Duodenal mucosa (tissue), 2 donors: ENCODE data around the gene MORN4.

Source experiments
- H3K27ac ChIP-seq: one replicate; pipeline ENCODE4 v1.7.0; 2013; ENCODE audit warnings: low read depth, low read length
- H3K27me3 ChIP-seq, 2 donors: one replicate each; pipeline ENCODE4 v1.7.0; 2013; ENCODE audit warnings: low read length in 2 of 2, control low read depth in 1 of 2; ENCODE audit not compliant: insufficient read depth in 2 of 2, control insufficient read depth in 1 of 2
- H3K36me3 ChIP-seq, 2 donors: one replicate each; pipeline ENCODE4 v1.7.0; 2013; ENCODE audit warnings: low read length in 2 of 2, control low read depth in 1 of 2; ENCODE audit not compliant: insufficient read depth in 2 of 2, control insufficient read depth in 1 of 2
- H3K4me1 ChIP-seq, 2 donors: one replicate each; pipeline ENCODE4 v1.7.0; 2013; ENCODE audit warnings: low read length in 2 of 2, control low read depth in 1 of 2; ENCODE audit not compliant: insufficient read depth in 2 of 2, control insufficient read depth in 1 of 2
- H3K4me3 ChIP-seq, 2 donors: one replicate each; pipeline ENCODE4 v1.7.0; 2013; ENCODE audit warnings: low read length in 2 of 2, low read depth in 1 of 2
- H3K9ac ChIP-seq, 2 donors: one replicate each; pipeline ENCODE4 v1.7.0; 2013; ENCODE audit warnings: low read length in 2 of 2, low read depth in 1 of 2
- H3K9me3 ChIP-seq, 2 donors: one replicate each; pipeline ENCODE4 v1.7.0; 2013; ENCODE audit warnings: low read length in 2 of 2, control low read depth in 1 of 2; ENCODE audit not compliant: control insufficient read depth in 1 of 2

The MORN4 gene

DNA sequence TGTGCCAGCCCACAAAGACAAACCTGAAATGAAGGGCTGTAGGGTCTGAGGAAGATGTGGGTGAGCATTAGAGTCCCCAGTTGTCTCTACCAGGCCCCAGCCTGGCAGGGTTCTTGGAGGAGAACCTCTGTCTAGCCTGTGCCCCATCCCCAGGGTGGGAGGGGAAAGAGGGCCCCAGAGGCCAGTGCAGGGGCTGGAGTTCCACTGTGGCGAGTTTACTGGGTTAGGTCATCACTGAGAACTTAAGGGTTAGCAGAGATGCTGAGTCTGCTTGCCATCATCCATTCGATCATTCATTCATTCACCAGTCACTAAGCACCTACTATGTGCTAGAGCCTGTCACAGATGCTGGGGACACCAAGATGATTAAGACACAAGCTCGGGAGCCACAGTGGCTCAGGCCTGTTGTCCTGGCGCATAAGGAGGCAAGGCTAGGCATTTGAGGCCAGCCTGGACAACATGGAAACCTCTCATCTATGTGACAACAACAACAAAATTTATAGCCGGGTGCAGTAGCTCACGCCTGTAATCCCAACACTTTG is 58.1 kb downstream of the MORN4 start:
- Histone ChIP-seq H3K4me3 (no peak overlapping the region), H3K9me3 (no peaks in the 10 kb centered on the region), H3K4me1 (peaks cover 8 to 9% of the 10 kb centered on the region in 2 donors), H3K36me3 (no peaks in the 10 kb centered on the region), H3K27ac (no peak overlapping the region), H3K27me3 (peaks cover 0 to 5% of the 10 kb centered on the region in 2 donors), H3K9ac (no peak overlapping the region)

DNA sequence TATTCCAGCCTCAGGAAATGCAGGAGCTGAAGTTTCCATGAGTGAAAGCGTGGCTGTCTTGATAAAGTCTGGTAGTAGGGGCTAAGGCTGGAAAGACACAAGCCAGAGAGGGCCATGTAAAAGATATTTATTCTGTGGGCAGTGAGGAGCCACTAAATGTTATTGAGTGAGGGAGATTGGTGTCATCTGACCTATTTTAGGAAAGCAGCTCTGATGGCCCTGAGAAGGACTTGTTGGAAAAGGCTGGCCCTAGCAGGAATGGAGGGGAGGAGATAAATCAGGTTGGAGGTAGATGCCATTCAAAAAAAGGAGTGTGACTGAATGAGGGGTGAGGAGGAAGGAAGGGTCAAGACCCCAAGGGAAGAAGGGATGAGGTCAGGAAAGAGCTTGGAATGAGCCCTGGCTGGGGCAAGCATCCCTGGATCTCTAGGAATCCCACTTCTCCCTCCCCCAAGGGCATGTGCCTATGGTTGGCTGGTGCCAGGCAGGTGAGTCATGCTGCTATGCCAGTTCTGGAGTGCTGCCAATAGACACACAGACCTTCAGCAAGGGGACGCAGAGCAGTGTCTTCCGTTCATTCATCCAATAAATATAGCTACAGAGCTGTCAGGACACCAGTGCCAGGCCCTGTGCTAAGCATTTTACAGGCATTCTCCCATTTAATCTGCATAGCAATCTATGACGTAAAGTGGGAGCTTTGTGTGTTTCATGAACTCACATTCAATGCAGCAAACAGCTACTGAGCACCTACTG is 58.8 kb downstream of the MORN4 start:
- H3K9ac ChIP-seq, result no peak overlapping the region
- H3K27me3 ChIP-seq, result peaks cover 0 to 5% of the 10 kb centered on the region in 2 donors
- H3K9me3 ChIP-seq, result no peaks in the 10 kb centered on the region
- no peak overlapping the region for H3K27ac ChIP-seq
- peaks cover 8 to 9% of the 10 kb centered on the region in 2 donors for H3K4me1 ChIP-seq
- H3K36me3 ChIP-seq, result no peaks in the 10 kb centered on the region
- no peak overlapping the region for H3K4me3 ChIP-seq

DNA sequence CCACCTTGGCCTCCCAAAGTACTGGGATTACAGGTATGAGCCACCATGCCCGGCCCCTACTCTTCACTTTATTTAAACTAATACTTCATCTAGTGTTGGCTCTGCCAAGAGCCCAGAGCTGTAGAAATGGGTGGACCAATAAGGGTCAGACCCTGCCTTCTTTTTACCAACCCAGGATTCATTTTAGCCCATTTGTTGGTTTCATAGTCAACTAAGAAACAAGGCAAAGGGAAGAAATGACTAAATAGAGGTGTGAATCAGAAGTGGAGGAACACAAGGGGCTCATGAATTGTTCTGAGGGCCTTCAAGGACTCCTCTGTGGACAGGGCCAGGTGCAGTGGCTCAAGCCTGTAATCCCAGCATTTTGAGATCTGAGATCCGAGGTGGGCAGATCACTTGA is 59.6 kb downstream of the MORN4 start:
- H3K27ac ChIP-seq, result no peak overlapping the region
- H3K9ac ChIP-seq, result no peak overlapping the region
- H3K4me1 ChIP-seq, result peaks cover 8 to 9% of the 10 kb centered on the region in 2 donors
- H3K9me3 ChIP-seq, result no peaks in the 10 kb centered on the region
- peaks cover 0 to 4% of the 10 kb centered on the region in 2 donors for H3K27me3 ChIP-seq
- H3K36me3 ChIP-seq, result no peaks in the 10 kb centered on the region
- H3K4me3 ChIP-seq, result no peak overlapping the region

DNA sequence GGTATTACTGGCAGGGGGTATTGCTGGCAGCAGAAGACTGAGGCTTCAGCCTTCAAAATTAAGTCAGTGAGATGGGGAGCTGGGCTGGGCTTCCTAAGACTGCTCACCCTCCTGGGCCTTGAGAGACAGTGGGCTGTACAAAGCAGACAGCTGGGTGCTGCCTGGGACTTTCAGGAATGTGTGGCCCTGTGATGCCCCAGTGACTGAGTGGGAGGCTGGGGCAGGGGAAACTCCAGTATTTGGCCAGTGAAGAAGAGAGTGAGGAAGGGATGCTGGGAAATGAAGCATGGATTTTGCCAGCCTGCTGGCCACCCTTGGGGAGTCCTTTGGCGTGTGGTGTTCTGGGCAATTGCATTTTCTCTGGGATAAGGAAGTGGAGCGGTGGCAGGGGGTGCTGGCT is 60.3 kb downstream of the MORN4 start:
- Histone ChIP-seq H3K4me1 (peaks cover 8 to 9% of the 10 kb centered on the region in 2 donors), H3K27me3 (no peaks in the 10 kb centered on the region), H3K36me3 (no peaks in the 10 kb centered on the region), H3K9ac (no peak overlapping the region), H3K9me3 (no peaks in the 10 kb centered on the region), H3K4me3 (no peak overlapping the region), H3K27ac (no peak overlapping the region)

DNA sequence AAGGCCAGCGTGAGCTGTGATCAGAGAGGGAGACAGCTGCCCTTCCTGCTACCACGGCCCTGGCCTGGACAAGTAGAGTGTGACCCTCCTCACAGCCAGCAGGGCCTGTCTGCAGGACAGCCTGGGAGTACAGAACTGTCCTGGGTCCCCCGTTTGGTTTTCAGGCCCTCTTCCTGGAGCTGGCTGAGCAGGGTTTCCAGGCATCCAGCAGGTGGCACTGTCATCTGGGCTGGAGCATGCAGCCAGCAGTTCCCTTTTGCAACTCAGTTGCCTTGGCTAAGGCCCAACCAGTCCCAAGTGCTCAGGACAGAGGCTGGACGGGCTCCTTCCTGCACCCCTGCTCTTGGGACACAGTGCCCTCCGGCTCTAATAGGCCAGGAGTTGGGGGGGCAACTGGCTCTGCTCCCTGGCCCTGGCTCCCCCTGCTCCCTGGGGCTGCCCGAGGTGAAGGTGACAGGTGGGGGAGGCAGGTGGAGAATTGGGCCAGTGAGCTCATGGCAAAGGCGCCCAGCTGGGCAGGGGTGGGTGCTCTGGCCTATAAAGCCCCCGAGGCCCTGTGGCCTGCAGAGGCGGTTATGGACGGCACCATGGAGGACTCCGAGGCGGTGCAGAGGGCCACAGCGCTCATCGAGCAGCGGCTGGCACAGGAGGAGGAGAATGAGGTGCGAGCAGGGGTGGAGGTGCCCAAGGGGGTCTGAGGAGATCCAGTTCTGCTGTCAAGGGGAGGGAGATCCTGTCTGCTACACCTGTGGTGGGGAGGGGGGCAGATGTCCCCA is 60.9 kb downstream of the MORN4 start, which contains the start of gene ANKRD2:
Gene ANKRD2, plus strand, starts transcription at position 566 of the 776 bp plus-strand sequence. Its CDS starts 10 bp downstream, at position 576.
- Histone ChIP-seq H3K9ac (peak within 1 kb of the TSS in 1 of 2 donors; percentile 19), H3K36me3 (no peaks in the 10 kb centered on the region), H3K4me3 (no peak within 1 kb of the TSS), H3K9me3 (no peaks in the 10 kb centered on the region), H3K4me1 (peaks cover 8 to 9% of the 10 kb centered on the region in 2 donors), H3K27ac (peak within 1 kb of the TSS; percentile 47), H3K27me3 (no peaks in the 10 kb centered on the region)

DNA sequence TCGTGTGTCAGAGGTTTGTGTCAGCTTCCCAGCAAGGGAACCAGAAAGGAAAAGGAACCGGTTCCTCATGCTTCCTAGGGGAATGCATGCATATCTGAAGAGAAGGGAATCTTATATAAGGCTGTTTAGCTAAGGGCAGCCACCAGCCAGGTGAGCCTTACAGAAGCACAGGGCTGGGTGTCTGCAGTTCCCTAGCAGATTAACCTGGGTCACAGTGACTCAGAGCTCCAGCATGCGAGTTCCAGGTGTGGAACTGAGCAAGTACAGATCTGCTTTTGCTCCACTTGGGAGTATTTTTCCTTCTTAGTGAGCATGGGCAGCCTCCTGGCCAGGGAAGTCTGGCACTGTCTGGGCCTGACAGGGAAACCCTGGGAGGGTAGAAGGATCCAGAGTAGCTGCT is 61.7 kb downstream of the MORN4 start:
- Histone ChIP-seq H3K4me3 (no peak overlapping the region), H3K36me3 (no peaks in the 10 kb centered on the region), H3K9me3 (no peaks in the 10 kb centered on the region), H3K9ac (peak overlapping the region in 1 of 2 donors; percentile 19), H3K27me3 (no peaks in the 10 kb centered on the region), H3K27ac (no peak overlapping the region), H3K4me1 (peaks cover 8 to 9% of the 10 kb centered on the region in 2 donors)

DNA sequence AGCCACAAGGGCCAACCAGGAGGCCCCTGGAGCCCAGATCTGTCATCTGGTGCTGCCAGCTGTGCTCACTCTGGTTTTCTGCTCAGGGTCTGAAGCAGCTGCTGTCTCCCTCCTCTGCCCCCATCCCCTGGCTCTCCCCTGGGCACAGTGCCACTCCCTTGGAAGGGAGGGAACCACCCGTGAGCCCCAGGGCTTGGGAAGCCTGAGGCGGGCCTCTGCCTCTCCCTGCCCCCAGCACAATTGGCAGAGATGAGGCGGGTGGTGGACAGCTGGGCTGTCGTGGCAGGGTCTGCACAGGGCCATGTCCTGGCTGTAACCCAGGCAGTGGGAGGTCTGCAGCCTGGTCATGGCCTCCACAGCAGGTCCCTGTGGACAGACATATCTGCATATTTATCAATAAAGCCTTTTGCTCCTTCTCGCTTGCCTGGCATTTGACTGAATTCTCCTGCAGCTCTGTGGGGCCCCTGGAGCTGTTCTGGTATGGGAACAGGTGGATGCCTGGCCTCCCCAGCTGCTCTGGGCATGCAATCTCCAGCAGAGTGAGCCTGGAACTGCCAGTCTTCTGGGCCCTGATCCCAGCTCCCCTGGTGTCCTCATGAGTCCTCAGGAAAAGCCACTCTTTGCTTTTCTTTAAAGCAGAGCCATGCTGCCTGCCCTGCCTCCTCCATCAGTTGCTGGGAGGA is 62.4 kb downstream of the MORN4 start:
- Histone ChIP-seq H3K4me1 (peaks cover 8 to 9% of the 10 kb centered on the region in 2 donors), H3K9me3 (no peaks in the 10 kb centered on the region), H3K36me3 (no peaks in the 10 kb centered on the region), H3K27me3 (no peaks in the 10 kb centered on the region), H3K9ac (no peak overlapping the region), H3K4me3 (no peak overlapping the region), H3K27ac (no peak overlapping the region)

DNA sequence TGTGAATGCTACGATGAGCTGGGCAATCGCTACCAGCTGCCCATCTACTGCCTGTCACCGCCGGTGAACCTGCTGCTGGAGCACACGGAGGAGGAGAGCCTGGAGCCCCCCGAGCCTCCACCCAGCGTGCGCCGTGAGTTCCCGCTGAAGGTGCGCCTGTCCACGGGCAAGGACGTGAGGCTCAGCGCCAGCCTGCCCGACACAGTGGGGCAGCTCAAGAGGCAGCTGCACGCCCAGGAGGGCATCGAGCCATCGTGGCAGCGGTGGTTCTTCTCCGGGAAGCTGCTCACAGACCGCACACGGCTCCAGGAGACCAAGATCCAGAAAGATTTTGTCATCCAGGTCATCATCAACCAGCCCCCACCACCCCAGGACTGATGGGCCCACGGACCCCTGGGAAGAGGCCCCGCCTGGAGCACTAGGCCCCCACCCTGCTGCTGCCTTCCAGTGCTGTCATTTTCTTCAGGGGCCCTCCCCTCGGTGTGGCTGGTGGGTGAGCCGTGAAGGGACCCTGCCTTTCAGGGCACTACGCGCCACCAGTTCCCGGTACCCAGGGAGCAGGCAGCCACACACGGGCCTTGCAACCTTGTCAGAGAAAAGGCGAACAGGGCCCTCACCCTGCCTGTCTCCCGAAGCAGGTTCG is 63.0 kb downstream of the MORN4 start:
- Histone ChIP-seq H3K9ac (no peak overlapping the region), H3K36me3 (no peaks in the 10 kb centered on the region), H3K27ac (no peak overlapping the region), H3K9me3 (no peaks in the 10 kb centered on the region), H3K4me3 (no peak overlapping the region), H3K4me1 (peaks cover 8 to 9% of the 10 kb centered on the region in 2 donors), H3K27me3 (no peaks in the 10 kb centered on the region)

DNA sequence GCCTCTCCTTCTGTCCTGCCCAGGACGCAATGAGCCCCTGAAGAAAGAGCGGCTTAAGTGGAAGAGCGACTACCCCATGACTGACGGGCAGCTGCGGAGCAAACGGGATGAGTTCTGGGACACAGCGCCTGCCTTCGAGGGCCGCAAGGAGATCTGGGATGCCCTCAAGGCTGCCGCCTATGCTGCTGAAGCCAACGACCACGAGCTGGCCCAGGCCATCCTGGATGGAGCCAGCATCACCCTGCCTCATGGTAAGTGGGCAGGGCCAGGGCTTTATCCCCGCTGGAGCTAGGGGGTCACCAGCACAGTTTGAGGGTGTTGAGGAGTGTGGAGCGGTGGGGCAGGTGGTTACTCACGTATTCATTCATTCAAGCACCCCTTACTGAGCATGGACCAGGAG is 65.4 kb downstream of the MORN4 start:
- peaks cover 5 to 9% of the 10 kb centered on the region in 2 donors for H3K4me1 ChIP-seq
- no peaks in the 10 kb centered on the region for H3K27me3 ChIP-seq
- no peak overlapping the region for H3K9ac ChIP-seq
- no peak overlapping the region for H3K27ac ChIP-seq
- no peaks in the 10 kb centered on the region for H3K9me3 ChIP-seq
- no peak overlapping the region for H3K4me3 ChIP-seq
- H3K36me3 ChIP-seq, result no peaks in the 10 kb centered on the region
